ENCODE measurements around the gene MAN2A1.

DNA sequence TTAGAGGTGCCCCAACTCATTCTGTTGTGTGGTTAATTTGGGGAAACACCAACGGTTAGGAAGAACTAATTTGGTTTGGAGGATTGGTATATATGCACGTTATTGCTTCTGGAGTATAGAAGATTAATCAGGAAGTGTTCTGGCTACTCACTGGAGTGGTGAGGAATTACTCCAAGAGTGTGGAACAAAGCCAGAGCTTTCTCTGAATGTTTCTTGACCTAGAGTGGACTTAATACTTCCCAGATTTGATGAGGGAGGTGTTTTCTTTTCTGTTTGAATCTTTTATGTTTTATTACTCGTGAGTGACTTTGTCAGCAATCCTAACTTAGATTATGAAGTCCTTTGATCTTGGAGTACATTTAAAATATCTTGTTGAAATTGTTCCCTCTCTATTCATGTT lies 163.7 kb downstream of the MAN2A1 start:
- TF ChIP-seq, protein P1, sequence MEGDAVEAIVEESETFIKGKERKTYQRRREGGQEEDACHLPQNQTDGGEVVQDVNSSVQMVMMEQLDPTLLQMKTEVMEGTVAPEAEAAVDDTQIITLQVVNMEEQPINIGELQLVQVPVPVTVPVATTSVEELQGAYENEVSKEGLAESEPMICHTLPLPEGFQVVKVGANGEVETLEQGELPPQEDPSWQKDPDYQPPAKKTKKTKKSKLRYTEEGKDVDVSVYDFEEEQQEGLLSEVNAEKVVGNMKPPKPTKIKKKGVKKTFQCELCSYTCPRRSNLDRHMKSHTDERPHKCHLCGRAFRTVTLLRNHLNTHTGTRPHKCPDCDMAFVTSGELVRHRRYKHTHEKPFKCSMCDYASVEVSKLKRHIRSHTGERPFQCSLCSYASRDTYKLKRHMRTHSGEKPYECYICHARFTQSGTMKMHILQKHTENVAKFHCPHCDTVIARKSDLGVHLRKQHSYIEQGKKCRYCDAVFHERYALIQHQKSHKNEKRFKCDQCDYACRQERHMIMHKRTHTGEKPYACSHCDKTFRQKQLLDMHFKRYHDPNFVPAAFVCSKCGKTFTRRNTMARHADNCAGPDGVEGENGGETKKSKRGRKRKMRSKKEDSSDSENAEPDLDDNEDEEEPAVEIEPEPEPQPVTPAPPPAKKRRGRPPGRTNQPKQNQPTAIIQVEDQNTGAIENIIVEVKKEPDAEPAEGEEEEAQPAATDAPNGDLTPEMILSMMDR (conservative IDR thresholded peaks at IDR 0.05; ENCODE audit: low read depth in 2 of 2), result no peak
- TF ChIP-seq POLR2AphosphoS5 (IDR thresholded peaks at IDR 0.05; ENCODE audit: low read depth) (no peak), REST (IDR thresholded peaks at IDR 0.05; ENCODE audit: unreplicated experiment) (no peak), EZH2phosphoT487 (IDR thresholded peaks at IDR 0.05; ENCODE audit: unreplicated experiment) (no peak), EZH2 (IDR thresholded peaks at IDR 0.05; ENCODE audit: low read depth, unreplicated experiment) (no peak), CREB1 (CRISPR knock-in tag; IDR thresholded peaks at IDR 0.05; ENCODE audit: low read depth) (no peak), JUNB (IDR thresholded peaks at IDR 0.05; ENCODE audit: unreplicated experiment) (no peak), ZNF114 (CRISPR knock-in tag; IDR thresholded peaks at IDR 0.05) (no peak), ZNF331 (CRISPR knock-in tag; IDR thresholded peaks at IDR 0.05; ENCODE audit: low read depth) (no peak), NANOG (IDR thresholded peaks at IDR 0.05; ENCODE audit: borderline replicate concordance) (no peak), ZNF462 (CRISPR knock-in tag; IDR thresholded peaks at IDR 0.05) (no peak), STAT1 (IDR thresholded peaks at IDR 0.05; ENCODE audit: unreplicated experiment) (no peak)
- TF ChIP-seq, protein P2, sequence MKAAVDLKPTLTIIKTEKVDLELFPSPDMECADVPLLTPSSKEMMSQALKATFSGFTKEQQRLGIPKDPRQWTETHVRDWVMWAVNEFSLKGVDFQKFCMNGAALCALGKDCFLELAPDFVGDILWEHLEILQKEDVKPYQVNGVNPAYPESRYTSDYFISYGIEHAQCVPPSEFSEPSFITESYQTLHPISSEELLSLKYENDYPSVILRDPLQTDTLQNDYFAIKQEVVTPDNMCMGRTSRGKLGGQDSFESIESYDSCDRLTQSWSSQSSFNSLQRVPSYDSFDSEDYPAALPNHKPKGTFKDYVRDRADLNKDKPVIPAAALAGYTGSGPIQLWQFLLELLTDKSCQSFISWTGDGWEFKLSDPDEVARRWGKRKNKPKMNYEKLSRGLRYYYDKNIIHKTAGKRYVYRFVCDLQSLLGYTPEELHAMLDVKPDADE (IDR thresholded peaks at IDR 0.05), result no peak
